GM23248 (cell line): Measurements from ENCODE around the gene ZER1. TPM values are rescaled to one million over a fixed set of nuclear protein-coding genes. Genes with fewer than 3 reads are reported as not detected.
A peak's percentile ranks its signal among the peaks of the same experiment; 100 is the strongest.

ENCODE experiments used
- DNase-seq: peaks from one replicate; pipeline ENCODE4 v3.0.0-alpha.2; 2015
- H2AFZ ChIP-seq: fragments of 200-600 bp; sonication (generic); 2 replicates; pipeline ENCODE4 v1.6.1; 2016; ENCODE audit warnings: antibody characterized with exemption
- H3F3A ChIP-seq: fragments of 200-600 bp; sonication (generic); 2 replicates; pipeline ENCODE4 v1.6.1; 2016; ENCODE audit warnings: mild to moderate bottlenecking, antibody characterized with exemption, mixed run types; ENCODE audit not compliant: insufficient read depth
- H3K27ac ChIP-seq: fragments of 200-600 bp; sonication (generic); 2 replicates; pipeline ENCODE4 v1.5.1; 2016; ENCODE audit warnings: mild to moderate bottlenecking
- H3K27me3 ChIP-seq: fragments of 200-600 bp; sonication (generic); replicated peaks from 2 replicates; pipeline ENCODE4 v1.6.1; 2016; ENCODE audit warnings: mild to moderate bottlenecking; ENCODE audit not compliant: insufficient read depth
- H3K36me3 ChIP-seq: fragments of 200-600 bp; sonication (generic); 2 replicates; pipeline ENCODE4 v1.6.1; 2016; ENCODE audit warnings: low read depth, mild to moderate bottlenecking
- H3K4me1 ChIP-seq: fragments of 200-600 bp; sonication (generic); 2 replicates; pipeline ENCODE4 v1.6.1; 2016; ENCODE audit warnings: mild to moderate bottlenecking; ENCODE audit not compliant: insufficient read depth
- H3K4me2 ChIP-seq: fragments of 200-600 bp; sonication (generic); one replicate; pipeline ENCODE4 v1.6.1; 2016; ENCODE audit warnings: mild to moderate bottlenecking; ENCODE audit not compliant: unreplicated experiment
- H3K4me3 ChIP-seq: fragments of 200-600 bp; sonication (generic); 2 replicates; pipeline ENCODE4 v1.5.1; 2016; ENCODE audit warnings: mild to moderate bottlenecking
- H3K79me2 ChIP-seq: fragments of 200-600 bp; sonication (generic); 2 replicates; pipeline ENCODE4 v1.6.1; 2016; ENCODE audit warnings: mild to moderate bottlenecking; ENCODE audit not compliant: insufficient read depth
- H3K9ac ChIP-seq: fragments of 200-600 bp; sonication (generic); 2 replicates; pipeline ENCODE4 v1.6.1; 2016; ENCODE audit warnings: mild to moderate bottlenecking
- H3K9me2 ChIP-seq: fragments of 200-600 bp; sonication (generic); 2 replicates; pipeline ENCODE4 v1.6.1; 2016; ENCODE audit warnings: mixed run types, mild to moderate bottlenecking, moderate library complexity; ENCODE audit not compliant: insufficient read depth
- H3K9me3 ChIP-seq: fragments of 200-600 bp; sonication (generic); one replicate; pipeline ENCODE4 v1.6.1; 2017; ENCODE audit warnings: low read depth
- H4K20me1 ChIP-seq: fragments of 200-600 bp; sonication (generic); 2 replicates; pipeline ENCODE4 v1.6.0; 2016; ENCODE audit not compliant: insufficient read depth
- EZH2 ChIP-seq: fragments of 200-600 bp; sonication (generic); IDR thresholded peaks from 2 replicates; pipeline ENCODE4 v1.6.1; 2018; ENCODE audit warnings: antibody characterized with exemption, mild to moderate bottlenecking; ENCODE audit not compliant: insufficient read depth, poor library complexity, severe bottlenecking
- EZH2phosphoT487 ChIP-seq: fragments of 200-600 bp; sonication (generic); IDR thresholded peaks from 2 replicates; pipeline ENCODE4 v1.6.1; 2018; ENCODE audit warnings: antibody characterized with exemption, moderate library complexity, mild to moderate bottlenecking, low read depth; ENCODE audit not compliant: insufficient read depth
- WGBS, 2 experiments: methylation state at CpG; one replicate each; pipeline ENCODE4 v1.1.6; 2015 to 2017; ENCODE audit warnings: low lambda C conversion rate in 2 of 2, low coverage in 1 of 2; ENCODE audit errors: missing lambda C conversion rate in 2 of 2; 5-methylcytosine and 5-hydroxymethylcytosine counted together
- in situ Hi-C: fragments of 300-500 bp; cut with MboI; formaldehyde crosslinking; loops from 2 replicates; pipeline ENCODE4 v1.15.0; 2020
- polyA plus RNA-seq: library from polyadenylated mRNA; unstranded; fragments of >200 nt; fragmentation: Nextera tagmentation; extraction: Ambion mirVana; gene quantifications from 2 replicates; pipeline ENCODE4 v1.2.1, GENCODE V29; 2016
- total RNA-seq: library from RNA; depleted of rRNA; stranded (reverse); fragments of >200 nt; shearing (Covaris generic); gene quantifications from 2 replicates; pipeline ENCODE4 v1.2.3, GENCODE V29; 2014

The ZER1 gene
- total and polyA plus RNA-seq, 2 experiments from 2014 or later: 20.0 to 28.9 TPM

- H3K4me3 ChIP-seq: no peak overlapping the region
- no peaks in the 10 kb centered on the region for H3K79me2 ChIP-seq
- H3K9ac ChIP-seq: no peak overlapping the region
- TF ChIP-seq EZH2phosphoT487 (no peak), EZH2 (no peak)
- 88 to 93% methylated on average over 5 of the region's 5 CpGs for WGBS, 2 experiments
- no peaks in the 10 kb centered on the region for H3K4me1 ChIP-seq
- no peaks in the 10 kb centered on the region for H3K36me3 ChIP-seq
- H3K4me2 ChIP-seq: no peak overlapping the region
- H3K9me3 ChIP-seq: no peaks in the 10 kb centered on the region
- no peak overlapping the region for H2AFZ ChIP-seq
- in situ Hi-C loops: no loop called here
- no peaks in the 10 kb centered on the region for H4K20me1 ChIP-seq
- 0 out of 2 replicates have a peak, but pooled peaks cover 5% of the 10 kb centered on the region for H3F3A ChIP-seq
- no peak for DNase-seq
- no peaks in the 10 kb centered on the region for H3K27me3 ChIP-seq
- no peak overlapping the region for H3K27ac ChIP-seq
- no peaks in the 10 kb centered on the region for H3K9me2 ChIP-seq
These were observed 44.0 kb downstream of the ZER1 start for GRCh38 chr9:128727640-128728248.

- peak; percentile 64 for DNase-seq
These were observed 46.9 kb downstream of the ZER1 start for GRCh38 chr9:128724744-128725211.

DNA sequence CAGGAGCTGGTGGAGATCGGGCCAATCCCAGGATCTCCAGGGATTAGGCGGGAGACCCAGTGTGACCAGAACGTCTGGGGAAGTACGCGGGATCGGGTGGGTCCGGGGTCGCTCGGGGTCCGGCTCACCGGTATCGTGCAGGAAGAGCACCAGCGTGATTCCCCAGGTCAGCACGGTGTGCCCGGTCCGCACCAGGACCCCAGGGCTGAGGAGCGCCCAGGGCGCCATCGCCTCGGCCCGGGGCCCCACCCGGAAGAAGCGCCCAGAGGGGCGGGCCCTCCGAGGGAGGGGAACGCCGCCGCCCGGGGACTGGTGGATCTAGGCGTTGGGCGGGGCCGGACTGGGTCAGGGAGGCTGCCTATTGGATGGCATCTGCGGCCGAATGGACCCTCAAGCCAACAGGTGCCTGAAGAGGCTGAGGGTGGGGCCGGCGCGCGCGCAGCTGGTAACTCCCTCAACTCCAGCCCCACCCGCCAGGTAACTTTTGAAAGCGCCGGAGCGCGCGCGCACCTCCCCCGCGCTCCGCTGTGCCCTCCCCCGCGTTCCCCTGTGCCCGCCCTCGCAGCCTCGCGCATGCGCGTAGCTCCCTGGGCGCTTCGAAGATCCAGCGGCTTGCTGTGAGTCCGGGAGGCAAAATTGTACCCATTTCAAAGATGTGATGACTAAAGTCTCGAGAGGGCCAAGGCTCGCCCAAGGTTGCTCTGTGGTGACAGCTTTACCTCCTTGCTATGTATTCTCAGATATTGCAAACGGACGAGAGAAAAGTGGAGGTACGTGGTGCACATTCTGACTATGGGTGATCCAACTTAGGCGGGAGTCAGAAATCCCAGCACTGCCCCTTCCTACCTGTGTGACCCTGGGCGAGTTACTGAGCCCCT, 47.6 kb downstream of the ZER1 start, which contains the start of gene ZDHHC12:
Gene ZDHHC12 (minus strand): TSS at position 262 of the 878 bp plus-strand sequence. CDS start 34 bp downstream, at position 228.
- 5 to 11% methylated on average over 32 to 46 of the region's 68 CpGs for WGBS, 2 experiments
- Histone ChIP-seq H3K4me2 (peak within 1 kb of the TSS; percentile 84), H3K9me2 (no peaks in the 10 kb centered on the region), H3K79me2 (no peaks in the 10 kb centered on the region), H3K36me3 (no peaks in the 10 kb centered on the region), H3K4me1 (no peaks in the 10 kb centered on the region), H4K20me1 (no peaks in the 10 kb centered on the region), H3K9ac (peak within 1 kb of the TSS; percentile 60), H3K4me3 (peak within 1 kb of the TSS; percentile 75), H3F3A (0 out of 2 replicates have a peak, but pooled peaks cover 5% of the 10 kb centered on the region), H3K27ac (no peak within 1 kb of the TSS), H3K9me3 (no peaks in the 10 kb centered on the region), H2AFZ (peak within 1 kb of the TSS; percentile 88), H3K27me3 (no peaks in the 10 kb centered on the region)
- peak; percentile 96 for DNase-seq
- TF ChIP-seq EZH2 (no peak), EZH2phosphoT487 (no peak)
- in situ Hi-C loops: no loop called here

More at GRCh38 chr9:128724744-128725211, 46.9 kb downstream of the ZER1 start:
- Histone ChIP-seq H3K4me2 (peak overlapping the region; percentile 84), H2AFZ (peak overlapping the region; percentile 88), H3K9ac (no peak overlapping the region), H3K36me3 (no peaks in the 10 kb centered on the region), H3K9me2 (no peaks in the 10 kb centered on the region), H3K27me3 (no peaks in the 10 kb centered on the region), H3K9me3 (no peaks in the 10 kb centered on the region), H4K20me1 (no peaks in the 10 kb centered on the region), H3K4me1 (no peaks in the 10 kb centered on the region), H3K79me2 (no peaks in the 10 kb centered on the region), H3F3A (0 out of 2 replicates have a peak, but pooled peaks cover 5% of the 10 kb centered on the region), H3K27ac (no peak overlapping the region), H3K4me3 (peak overlapping the region; percentile 75)
- no peak for TF ChIP-seq EZH2phosphoT487
- TF ChIP-seq EZH2: no peak
- in situ Hi-C loops: no loop called here
- 4 to 5% methylated on average over 10 of the region's 10 CpGs for WGBS, 2 experiments

DNA sequence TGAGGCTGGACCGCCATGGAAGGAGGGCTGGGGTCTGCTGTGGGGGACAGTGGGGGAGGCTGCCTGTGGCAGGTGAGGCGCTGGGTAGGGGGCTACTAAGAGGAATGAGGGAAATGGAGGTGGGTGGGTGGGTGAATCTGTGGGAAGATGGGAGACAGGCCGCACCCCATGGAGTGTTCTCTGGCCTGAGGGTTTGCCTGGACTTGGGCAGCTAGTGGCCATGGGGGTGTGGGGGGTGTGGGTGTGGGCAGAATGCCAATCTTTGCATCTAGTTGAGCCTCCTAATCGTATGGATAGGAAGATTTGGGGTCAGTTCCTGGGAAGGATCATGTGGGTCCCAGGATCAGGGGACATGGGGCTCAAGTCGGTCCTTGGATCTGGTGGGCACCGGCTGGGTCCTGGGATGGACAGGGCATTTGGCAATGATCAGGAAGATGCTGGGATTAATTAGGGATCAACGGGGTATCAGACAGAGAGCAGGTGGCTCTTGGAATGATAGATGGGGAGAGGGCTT, 48.3 kb downstream of the ZER1 start:
- no peaks in the 10 kb centered on the region for H3K79me2 ChIP-seq
- 42 to 57% methylated on average over 6 to 7 of the region's 7 CpGs for WGBS, 2 experiments
- TF ChIP-seq EZH2phosphoT487 (no peak), EZH2 (no peak)
- H3K27me3 ChIP-seq: no peaks in the 10 kb centered on the region
- no peak overlapping the region for H3K27ac ChIP-seq
- 0 out of 2 replicates have a peak, but pooled peaks cover 5% of the 10 kb centered on the region for H3F3A ChIP-seq
- peak overlapping the region; percentile 75 for H3K4me3 ChIP-seq
- in situ Hi-C loops: no loop called here
- peak overlapping the region; percentile 84 for H3K4me2 ChIP-seq
- no peaks in the 10 kb centered on the region for H3K9me2 ChIP-seq
- H3K4me1 ChIP-seq: no peaks in the 10 kb centered on the region
- no peak for DNase-seq
- H3K9me3 ChIP-seq: no peaks in the 10 kb centered on the region
- peak overlapping the region; percentile 60 for H3K9ac ChIP-seq
- H3K36me3 ChIP-seq: no peaks in the 10 kb centered on the region
- H4K20me1 ChIP-seq: no peaks in the 10 kb centered on the region
- peak overlapping the region; percentile 88 for H2AFZ ChIP-seq
